ENCODE measurements around the gene SCRG1. TPM values are rescaled to one million over a fixed set of nuclear protein-coding genes. Genes with fewer than 3 reads are reported as not detected.

SCRG1 gene
- total RNA-seq, 1 donor from 2014 or later = not detected

- Mint-ChIP-seq H3K4me3 (no peak overlapping the region), H3K4me1 (ENCODE audit: unreplicated experiment) (no peaks in the 10 kb centered on the region), H3K36me3 (peaks cover 3% of the 10 kb centered on the region), H3K9me3 (no peaks in the 10 kb centered on the region), H3K27ac (no peak overlapping the region), H3K27me3 (no peaks in the 10 kb centered on the region)
- TF ChIP-seq CTCF (conservative IDR thresholded peaks at IDR 0.05) = no peak
- no peak for DNase-seq (ENCODE audit: extremely low spot score, unreplicated experiment)
Observed at GRCh38 chr4:173426064-173426463, 27.1 kb upstream of the SCRG1 start.

GRCh38 chr4:173424899-173425805 is 26.2 kb upstream of the SCRG1 start:
- TF ChIP-seq CTCF (conservative IDR thresholded peaks at IDR 0.05) = no peak
- Mint-ChIP-seq H3K9me3 (no peaks in the 10 kb centered on the region), H3K27ac (no peak overlapping the region), H3K27me3 (no peaks in the 10 kb centered on the region), H3K4me1 (ENCODE audit: unreplicated experiment) (peaks cover 4% of the 10 kb centered on the region), H3K36me3 (peaks cover 3% of the 10 kb centered on the region), H3K4me3 (no peak overlapping the region)
- no peak for DNase-seq (ENCODE audit: extremely low spot score, unreplicated experiment)

- H3K4me1 Mint-ChIP-seq (ENCODE audit: unreplicated experiment) = peaks cover 4% of the 10 kb centered on the region
- TF ChIP-seq CTCF (conservative IDR thresholded peaks at IDR 0.05) = no peak
- H3K4me3 Mint-ChIP-seq = no peak overlapping the region
- DNase-seq (ENCODE audit: extremely low spot score, unreplicated experiment) = no peak
- H3K27me3 Mint-ChIP-seq = no peaks in the 10 kb centered on the region
- H3K9me3 Mint-ChIP-seq = no peaks in the 10 kb centered on the region
- H3K27ac Mint-ChIP-seq = no peak overlapping the region
- peaks cover 3% of the 10 kb centered on the region for H3K36me3 Mint-ChIP-seq
Observed at GRCh38 chr4:173420801-173421200, 21.9 kb upstream of the SCRG1 start.

- peak; percentile 73 for TF ChIP-seq CTCF (conservative IDR thresholded peaks at IDR 0.05)
- no peak overlapping the region for H3K4me3 Mint-ChIP-seq
- H3K36me3 Mint-ChIP-seq = peaks cover 3% of the 10 kb centered on the region
- no peak for DNase-seq (ENCODE audit: extremely low spot score, unreplicated experiment)
- no peaks in the 10 kb centered on the region for H3K27me3 Mint-ChIP-seq
- no peaks in the 10 kb centered on the region for H3K9me3 Mint-ChIP-seq
- H3K4me1 Mint-ChIP-seq (ENCODE audit: unreplicated experiment) = peaks cover 8% of the 10 kb centered on the region
- no peak overlapping the region for H3K27ac Mint-ChIP-seq
Observed at GRCh38 chr4:173420324-173420752, 21.4 kb upstream of the SCRG1 start.

GRCh38 chr4:173418639-173419038 is 19.7 kb upstream of the SCRG1 start:
- no peak for DNase-seq (ENCODE audit: extremely low spot score, unreplicated experiment)
- TF ChIP-seq CTCF (conservative IDR thresholded peaks at IDR 0.05) = no peak
- Mint-ChIP-seq H3K36me3 (peaks cover under 1% of the 10 kb centered on the region), H3K9me3 (no peaks in the 10 kb centered on the region), H3K27me3 (no peaks in the 10 kb centered on the region), H3K4me1 (ENCODE audit: unreplicated experiment) (peaks cover 12% of the 10 kb centered on the region), H3K27ac (no peak overlapping the region), H3K4me3 (no peak overlapping the region)
